ENCODE results near the gene ZNF557.
A peak's percentile ranks its signal among the peaks of the same experiment; 100 is the strongest.

Gene ZNF557

GRCh38 chr19:7098701-7099596 lies 29.4 kb downstream of the ZNF557 start:
- H3K4me3 ChIP-seq (replicated peaks in 1 of 2; ENCODE audit: low read depth in 2 of 2, low read length in 2 of 2), result peak overlapping the region; percentile 79

GRCh38 chr19:7099597-7099921 lies 30.1 kb downstream of the ZNF557 start:
- TF ChIP-seq, protein P1, sequence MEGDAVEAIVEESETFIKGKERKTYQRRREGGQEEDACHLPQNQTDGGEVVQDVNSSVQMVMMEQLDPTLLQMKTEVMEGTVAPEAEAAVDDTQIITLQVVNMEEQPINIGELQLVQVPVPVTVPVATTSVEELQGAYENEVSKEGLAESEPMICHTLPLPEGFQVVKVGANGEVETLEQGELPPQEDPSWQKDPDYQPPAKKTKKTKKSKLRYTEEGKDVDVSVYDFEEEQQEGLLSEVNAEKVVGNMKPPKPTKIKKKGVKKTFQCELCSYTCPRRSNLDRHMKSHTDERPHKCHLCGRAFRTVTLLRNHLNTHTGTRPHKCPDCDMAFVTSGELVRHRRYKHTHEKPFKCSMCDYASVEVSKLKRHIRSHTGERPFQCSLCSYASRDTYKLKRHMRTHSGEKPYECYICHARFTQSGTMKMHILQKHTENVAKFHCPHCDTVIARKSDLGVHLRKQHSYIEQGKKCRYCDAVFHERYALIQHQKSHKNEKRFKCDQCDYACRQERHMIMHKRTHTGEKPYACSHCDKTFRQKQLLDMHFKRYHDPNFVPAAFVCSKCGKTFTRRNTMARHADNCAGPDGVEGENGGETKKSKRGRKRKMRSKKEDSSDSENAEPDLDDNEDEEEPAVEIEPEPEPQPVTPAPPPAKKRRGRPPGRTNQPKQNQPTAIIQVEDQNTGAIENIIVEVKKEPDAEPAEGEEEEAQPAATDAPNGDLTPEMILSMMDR (IDR thresholded peaks at IDR 0.05; ENCODE audit: low read depth, low read length), result no peak
- H3K4me3 ChIP-seq (replicated peaks in 1 of 2; ENCODE audit: low read depth in 2 of 2, low read length in 2 of 2), result peak overlapping the region; percentile 79
- no peak for DNase-seq (ENCODE audit: low read depth in 2 of 2)

More at GRCh38 chr19:7098701-7099596, 29.4 kb downstream of the ZNF557 start:
- TF ChIP-seq, protein P1 (IDR thresholded peaks at IDR 0.05; ENCODE audit: low read depth, low read length), result no peak
- DNase-seq (ENCODE audit: low read depth in 2 of 2), result peak; percentile 92 to 95

DNA sequence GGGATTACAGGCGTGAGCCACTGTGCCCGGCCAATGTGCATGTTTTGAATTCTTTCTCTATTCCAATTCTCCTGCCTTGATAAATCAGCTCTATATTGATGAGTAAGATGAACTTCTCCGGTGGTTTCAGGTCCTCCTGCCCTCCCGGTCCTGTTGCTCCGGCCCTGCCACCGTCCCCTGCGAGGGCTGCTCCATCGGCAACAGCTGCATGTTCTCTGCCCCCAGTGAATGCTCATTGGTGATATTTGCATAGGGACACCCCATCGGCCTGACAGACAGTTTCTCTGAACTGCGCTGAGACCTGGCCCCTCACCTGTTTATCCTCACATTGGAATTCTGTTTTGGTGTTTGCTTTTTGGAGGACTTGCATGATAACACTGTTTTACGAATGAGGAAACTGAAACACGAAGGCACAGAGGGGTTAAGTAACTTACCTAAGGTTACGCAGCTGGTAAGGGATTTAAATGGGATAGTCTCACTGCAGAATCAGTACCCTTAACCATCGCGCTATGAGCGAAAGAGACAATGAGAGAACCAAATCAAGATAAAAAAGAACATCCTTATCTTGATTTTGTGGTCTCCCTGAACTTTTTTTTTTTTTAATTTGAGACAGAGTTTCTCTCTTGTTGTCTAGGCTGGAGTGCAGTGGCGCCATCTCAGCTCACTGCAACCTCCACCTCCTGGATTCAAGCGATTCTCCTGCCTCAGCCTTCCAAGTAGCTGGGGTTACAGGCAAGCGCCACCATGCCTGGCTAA lies 32.2 kb downstream of the ZNF557 start:
- no peak for DNase-seq (ENCODE audit: low read depth in 2 of 2)
- no peak overlapping the region for H3K4me3 ChIP-seq (replicated peaks in 1 of 2; ENCODE audit: low read depth in 2 of 2, low read length in 2 of 2)
- TF ChIP-seq, protein P1 (IDR thresholded peaks at IDR 0.05; ENCODE audit: low read depth, low read length), result no peak

- TF ChIP-seq, protein P1 (IDR thresholded peaks at IDR 0.05; ENCODE audit: low read depth, low read length), result no peak
- no peak overlapping the region for H3K4me3 ChIP-seq (replicated peaks in 1 of 2; ENCODE audit: low read depth in 2 of 2, low read length in 2 of 2)
- no peak for DNase-seq (ENCODE audit: low read depth in 2 of 2)
Measured at GRCh38 chr19:7104747-7105447, 35.4 kb downstream of the ZNF557 start.

DNA sequence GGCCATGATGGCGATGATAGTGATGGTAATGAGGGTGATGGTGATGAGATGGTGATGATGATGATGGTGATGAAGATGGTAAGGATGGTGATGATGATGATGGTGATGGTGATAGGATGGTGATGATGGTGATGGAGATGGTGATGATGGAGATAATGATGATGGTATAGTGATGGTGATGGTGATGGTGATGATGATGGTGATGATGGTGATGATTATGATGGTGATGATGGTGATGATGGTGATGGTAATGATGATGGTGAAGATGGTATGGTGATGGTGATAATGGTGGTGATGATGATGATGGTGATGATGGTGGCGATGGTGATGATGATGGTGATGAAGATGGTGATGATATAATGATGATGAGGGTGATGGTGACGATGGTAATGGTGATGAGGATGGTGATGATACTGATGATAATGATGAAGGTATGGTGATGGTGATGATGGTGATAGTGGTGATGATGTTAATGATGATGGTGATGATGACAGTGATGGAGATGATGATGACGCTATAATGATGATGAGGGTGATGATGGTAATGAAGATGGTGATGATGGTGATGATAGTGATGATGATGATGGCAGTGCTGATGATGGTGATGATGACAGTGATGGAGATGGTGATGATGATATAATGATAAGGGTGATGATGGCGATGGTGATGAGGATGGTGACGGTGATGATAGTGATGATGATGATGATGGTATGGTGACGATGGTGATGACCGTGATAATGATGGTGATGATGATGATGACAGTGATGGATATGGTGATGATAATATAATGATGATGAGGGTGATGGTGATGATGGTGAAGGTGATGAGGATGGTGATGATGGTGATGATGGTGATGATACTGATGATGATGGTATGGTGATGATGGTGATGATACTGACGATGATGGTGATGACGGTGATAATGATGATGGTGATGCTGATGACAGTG lies 37.5 kb downstream of the ZNF557 start:
- no peak for DNase-seq (ENCODE audit: low read depth in 2 of 2)
- H3K4me3 ChIP-seq (replicated peaks in 1 of 2; ENCODE audit: low read depth in 2 of 2, low read length in 2 of 2), result no peak overlapping the region
- TF ChIP-seq, protein P1 (IDR thresholded peaks at IDR 0.05; ENCODE audit: low read depth, low read length), result no peak

Data from cardiac fibroblast (primary cell).